Measurements from ENCODE around the gene MTOR.

DNA sequence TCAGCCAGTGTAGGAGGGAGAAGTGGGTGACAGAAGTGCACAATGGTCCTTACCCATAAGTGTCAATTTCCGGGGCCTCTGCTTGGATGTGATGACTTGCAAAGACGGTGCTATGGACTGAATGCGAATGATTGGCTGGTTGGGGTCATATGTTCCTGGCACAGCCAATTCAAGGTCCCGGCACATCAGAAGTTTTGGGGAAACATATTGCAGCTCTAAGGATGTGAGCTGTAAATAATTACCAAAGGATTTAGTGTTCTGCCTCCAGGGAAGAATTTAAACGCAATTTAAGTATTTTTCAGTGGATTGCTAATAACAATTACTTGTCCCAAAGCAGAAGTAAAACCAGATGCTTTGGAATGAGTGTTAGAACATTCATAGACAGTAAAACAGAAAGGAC, 135.8 kb downstream of the MTOR start:
- TF ChIP-seq, protein P1, sequence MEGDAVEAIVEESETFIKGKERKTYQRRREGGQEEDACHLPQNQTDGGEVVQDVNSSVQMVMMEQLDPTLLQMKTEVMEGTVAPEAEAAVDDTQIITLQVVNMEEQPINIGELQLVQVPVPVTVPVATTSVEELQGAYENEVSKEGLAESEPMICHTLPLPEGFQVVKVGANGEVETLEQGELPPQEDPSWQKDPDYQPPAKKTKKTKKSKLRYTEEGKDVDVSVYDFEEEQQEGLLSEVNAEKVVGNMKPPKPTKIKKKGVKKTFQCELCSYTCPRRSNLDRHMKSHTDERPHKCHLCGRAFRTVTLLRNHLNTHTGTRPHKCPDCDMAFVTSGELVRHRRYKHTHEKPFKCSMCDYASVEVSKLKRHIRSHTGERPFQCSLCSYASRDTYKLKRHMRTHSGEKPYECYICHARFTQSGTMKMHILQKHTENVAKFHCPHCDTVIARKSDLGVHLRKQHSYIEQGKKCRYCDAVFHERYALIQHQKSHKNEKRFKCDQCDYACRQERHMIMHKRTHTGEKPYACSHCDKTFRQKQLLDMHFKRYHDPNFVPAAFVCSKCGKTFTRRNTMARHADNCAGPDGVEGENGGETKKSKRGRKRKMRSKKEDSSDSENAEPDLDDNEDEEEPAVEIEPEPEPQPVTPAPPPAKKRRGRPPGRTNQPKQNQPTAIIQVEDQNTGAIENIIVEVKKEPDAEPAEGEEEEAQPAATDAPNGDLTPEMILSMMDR (IDR thresholded peaks at IDR 0.05) = no peak
- TF ChIP-seq POLR2A (IDR thresholded peaks at IDR 0.05) = no peak
